DMS53 (cell line): ENCODE results near the gene CD69.
"Not testable (repeated sequence)": the region's sequence is repeated elsewhere in the genome, so short reads cannot be mapped to it uniquely, and the experiment has no call there.

Source experiments
- DNase-seq: peaks from one replicate; lab custom pipeline; 2025; lab: John Stamatoyannopoulos, UW

CD69 gene

GRCh38 chr12:9718968-9719367 is 41.7 kb downstream of the CD69 start:
- DNase-seq = peak; percentile 89

- DNase-seq = no peak
Measured at GRCh38 chr12:9717070-9717925, 43.4 kb downstream of the CD69 start.

DNA sequence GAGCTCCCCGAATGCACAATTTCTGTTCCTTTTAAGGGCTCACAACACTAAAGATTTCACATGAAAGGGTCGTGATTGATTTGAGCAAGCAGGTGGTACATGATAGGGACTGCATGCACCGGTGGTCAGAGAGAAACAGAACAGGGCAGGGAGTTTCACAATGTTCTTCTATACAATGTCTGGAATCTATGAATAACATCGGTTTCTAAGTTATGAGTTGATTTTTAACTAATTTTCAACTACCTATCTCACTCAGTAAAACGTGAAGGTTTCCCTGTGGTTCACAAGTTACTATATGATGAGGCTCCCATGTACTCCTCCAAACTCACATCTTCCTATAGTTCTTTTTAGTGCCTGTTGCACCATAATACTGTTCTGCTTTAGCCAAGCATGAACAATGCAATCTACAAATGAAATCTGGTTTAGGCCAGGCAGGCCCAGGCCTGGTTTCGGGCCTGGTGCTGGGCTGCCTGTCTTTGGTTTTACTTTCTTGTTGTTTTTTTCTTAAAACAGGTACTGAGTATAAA is 47.6 kb downstream of the CD69 start:
- DNase-seq = not testable (repeated sequence)

GRCh38 chr12:9711664-9712063 is 49.0 kb downstream of the CD69 start:
- DNase-seq = no peak

GRCh38 chr12:9710584-9711375 is 49.9 kb downstream of the CD69 start:
- DNase-seq = no peak

DNA sequence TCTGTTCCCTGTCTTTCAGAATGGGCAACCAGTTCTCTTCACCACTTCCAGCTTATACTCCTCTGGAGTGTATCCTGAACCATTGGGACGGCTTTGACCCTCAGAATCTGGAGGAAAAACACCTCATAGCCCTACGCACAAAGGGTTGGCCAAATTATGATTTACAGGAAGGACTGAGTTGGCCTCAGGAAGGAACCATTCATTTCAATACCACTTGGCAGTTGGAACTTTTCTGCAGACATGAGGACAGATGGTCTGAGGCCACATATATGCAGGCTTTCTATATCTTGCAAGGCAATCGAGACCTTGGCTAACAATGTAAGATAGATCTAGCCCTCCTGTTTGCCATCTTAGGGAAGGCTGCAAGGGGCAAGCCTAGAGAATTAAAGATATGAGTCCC is 51.8 kb downstream of the CD69 start:
- no peak for DNase-seq

DNA sequence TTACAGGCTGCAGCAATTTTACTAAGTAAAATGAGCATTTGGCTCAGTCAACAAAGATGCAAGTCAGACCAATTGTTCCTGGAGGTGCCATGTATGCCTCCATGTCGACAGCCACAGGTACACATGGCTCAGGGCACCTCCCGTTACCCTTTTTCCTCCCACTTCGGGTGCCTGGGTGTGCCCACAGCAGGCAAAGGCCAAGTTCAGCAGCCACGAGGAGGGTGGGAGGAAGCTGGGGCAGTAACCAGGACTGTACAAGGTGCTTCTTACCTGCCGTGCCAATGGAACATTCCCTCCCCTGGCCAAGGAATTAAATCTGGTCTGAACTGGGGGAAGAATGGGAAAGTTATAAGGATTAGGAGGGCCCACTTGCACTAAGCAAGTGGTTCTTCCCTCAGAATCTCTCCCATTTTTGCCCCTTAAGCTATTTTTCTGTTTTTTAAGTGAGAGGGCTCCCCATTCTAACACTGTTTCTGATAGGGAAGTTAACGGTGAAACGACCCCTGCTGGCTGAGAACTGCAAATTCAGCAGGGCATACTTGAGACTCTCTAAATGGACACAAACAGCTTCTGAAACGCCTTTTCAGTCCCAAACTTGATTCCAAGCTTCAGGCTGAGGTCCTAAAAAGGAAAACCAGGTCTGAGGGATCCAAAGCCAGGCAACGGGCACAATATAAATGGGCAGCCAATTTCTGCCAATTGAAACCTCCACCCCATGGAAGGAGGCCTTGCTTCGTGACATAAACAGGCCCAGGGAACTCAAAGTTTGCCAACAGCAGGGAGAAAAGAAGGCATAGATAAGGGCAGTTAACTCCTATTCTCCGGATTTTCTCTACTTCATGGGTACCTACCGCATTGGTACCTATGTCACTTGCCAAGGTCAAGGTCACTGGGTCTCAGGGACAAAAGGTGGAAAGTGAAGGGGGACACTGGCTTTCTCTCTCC is 52.6 kb downstream of the CD69 start:
- DNase-seq = peak; percentile 80

- no peak for DNase-seq
Measured at GRCh38 chr12:9707356-9707755, 53.3 kb downstream of the CD69 start.

DNA sequence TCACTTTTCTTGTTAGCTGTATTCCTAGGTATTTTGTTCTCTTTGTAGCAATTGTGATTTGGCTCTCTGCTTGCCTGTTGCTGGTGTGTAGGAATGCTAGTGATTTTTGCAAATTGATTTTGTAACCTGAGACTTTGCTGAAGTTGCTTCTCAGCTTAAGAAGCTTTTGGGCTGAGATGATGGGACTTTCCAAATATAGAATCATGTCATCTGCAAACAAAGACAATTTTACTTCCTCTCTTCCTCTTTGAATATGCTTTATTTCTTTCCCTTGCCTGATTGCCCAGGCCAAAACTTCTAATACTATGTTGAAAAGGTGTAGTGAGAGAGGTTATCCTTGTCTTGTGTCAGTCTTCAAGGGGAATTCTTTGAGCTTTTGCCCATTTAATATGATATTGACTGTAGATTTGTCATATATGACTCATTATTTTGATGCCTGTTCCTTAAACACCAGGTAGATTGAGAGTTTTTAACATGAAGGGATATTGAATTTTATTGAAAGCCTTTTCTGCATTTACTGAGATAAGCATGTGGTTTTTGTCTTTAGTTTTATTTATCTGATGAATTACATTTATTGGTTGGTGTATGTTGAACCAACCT is 54.5 kb downstream of the CD69 start:
- peak; percentile 62 for DNase-seq

- not testable (repeated sequence) for DNase-seq
Measured at GRCh38 chr12:9704561-9704960, 56.1 kb downstream of the CD69 start.
